Measurements from ENCODE around the gene CENPC. TPM values are rescaled to one million over a fixed set of nuclear protein-coding genes. Genes with fewer than 3 reads are reported as not detected.

The CENPC gene
- polyA plus RNA-seq, 2 of the 4 experiments (the other 2 are of a cell fraction): 5.6 to 9.0 TPM

GRCh38 chr4:67580577-67580976, 35.3 kb upstream of the CENPC start:
- POLR2A ChIA-PET: no interaction called here
- FAIRE-seq: no peak
- no peaks in the 10 kb centered on the region for H3K9me3 ChIP-seq
- H3K27ac ChIP-seq: no peak overlapping the region
- H3K4me2 ChIP-seq: no peak overlapping the region
- no peak for ATAC-seq
- CTCF ChIA-PET: interaction anchor here (1.2 kb wide), 1 partner anchor 23 kb away, joined by 3 read pairs; no protein-coding TSS in a partner anchor
- WGBS (ENCODE audit: missing lambda C conversion rate): 76% methylated on average over 3 of the region's 3 CpGs
- H3K4me1 ChIP-seq: no peaks in the 10 kb centered on the region
- TF ChIP-seq HDAC2 (IDR thresholded peaks at IDR 0.05): no peak
- TF ChIP-seq, protein P1, sequence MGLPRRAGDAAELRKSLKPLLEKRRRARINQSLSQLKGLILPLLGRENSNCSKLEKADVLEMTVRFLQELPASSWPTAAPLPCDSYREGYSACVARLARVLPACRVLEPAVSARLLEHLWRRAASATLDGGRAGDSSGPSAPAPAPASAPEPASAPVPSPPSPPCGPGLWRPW (IDR thresholded peaks at IDR 0.05): no peak
- no peak for TF ChIP-seq HOXB5 (CRISPR knock-in tag; IDR thresholded peaks at IDR 0.05)
- TF ChIP-seq, protein P2, sequence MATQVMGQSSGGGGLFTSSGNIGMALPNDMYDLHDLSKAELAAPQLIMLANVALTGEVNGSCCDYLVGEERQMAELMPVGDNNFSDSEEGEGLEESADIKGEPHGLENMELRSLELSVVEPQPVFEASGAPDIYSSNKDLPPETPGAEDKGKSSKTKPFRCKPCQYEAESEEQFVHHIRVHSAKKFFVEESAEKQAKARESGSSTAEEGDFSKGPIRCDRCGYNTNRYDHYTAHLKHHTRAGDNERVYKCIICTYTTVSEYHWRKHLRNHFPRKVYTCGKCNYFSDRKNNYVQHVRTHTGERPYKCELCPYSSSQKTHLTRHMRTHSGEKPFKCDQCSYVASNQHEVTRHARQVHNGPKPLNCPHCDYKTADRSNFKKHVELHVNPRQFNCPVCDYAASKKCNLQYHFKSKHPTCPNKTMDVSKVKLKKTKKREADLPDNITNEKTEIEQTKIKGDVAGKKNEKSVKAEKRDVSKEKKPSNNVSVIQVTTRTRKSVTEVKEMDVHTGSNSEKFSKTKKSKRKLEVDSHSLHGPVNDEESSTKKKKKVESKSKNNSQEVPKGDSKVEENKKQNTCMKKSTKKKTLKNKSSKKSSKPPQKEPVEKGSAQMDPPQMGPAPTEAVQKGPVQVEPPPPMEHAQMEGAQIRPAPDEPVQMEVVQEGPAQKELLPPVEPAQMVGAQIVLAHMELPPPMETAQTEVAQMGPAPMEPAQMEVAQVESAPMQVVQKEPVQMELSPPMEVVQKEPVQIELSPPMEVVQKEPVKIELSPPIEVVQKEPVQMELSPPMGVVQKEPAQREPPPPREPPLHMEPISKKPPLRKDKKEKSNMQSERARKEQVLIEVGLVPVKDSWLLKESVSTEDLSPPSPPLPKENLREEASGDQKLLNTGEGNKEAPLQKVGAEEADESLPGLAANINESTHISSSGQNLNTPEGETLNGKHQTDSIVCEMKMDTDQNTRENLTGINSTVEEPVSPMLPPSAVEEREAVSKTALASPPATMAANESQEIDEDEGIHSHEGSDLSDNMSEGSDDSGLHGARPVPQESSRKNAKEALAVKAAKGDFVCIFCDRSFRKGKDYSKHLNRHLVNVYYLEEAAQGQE (IDR thresholded peaks at IDR 0.05): no peak
- TF ChIP-seq HOXB13 (CRISPR knock-in tag; IDR thresholded peaks at IDR 0.05; ENCODE audit: low read depth): no peak
- no peak for TF ChIP-seq EP300 (IDR thresholded peaks at IDR 0.05)
- TF ChIP-seq PBX3 (IDR thresholded peaks at IDR 0.05): no peak
- no peak for TF ChIP-seq POLR2AphosphoS2 (conservative IDR thresholded peaks at IDR 0.05; ENCODE audit: low read length)
- TF ChIP-seq SMC3 (IDR thresholded peaks at IDR 0.05): no peak
- no peak for TF ChIP-seq CEBPB (IDR thresholded peaks at IDR 0.05)
- TF ChIP-seq ELK1 (IDR thresholded peaks at IDR 0.05; ENCODE audit: low read depth, low read length): no peak
- TF ChIP-seq FOXS1 (CRISPR knock-in tag; IDR thresholded peaks at IDR 0.05): no peak
- no peak for DNase-seq (ENCODE audit: low read depth in 1 of 2, low spot score in 1 of 2)
- no peak overlapping the region for H3K4me3 ChIP-seq

DNA sequence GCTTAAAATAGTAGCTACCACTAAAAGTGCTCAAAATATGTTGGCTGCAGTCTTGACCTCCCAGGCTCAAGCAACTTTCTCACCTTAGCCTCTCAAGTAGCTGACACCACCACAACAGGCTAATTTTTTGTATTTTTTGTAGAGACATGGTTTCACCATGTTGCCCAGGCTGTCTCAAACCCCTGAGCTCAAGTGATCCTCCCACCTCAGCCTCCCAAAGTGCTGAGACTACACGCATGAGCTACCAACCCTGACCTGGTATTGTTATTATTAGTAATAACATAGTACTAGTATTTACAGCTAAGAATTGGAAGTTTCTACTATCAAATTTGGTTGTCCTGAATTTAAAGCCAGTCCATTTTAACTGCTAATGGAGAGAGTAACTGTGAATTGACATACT, 31.2 kb upstream of the CENPC start:
- FAIRE-seq (no peak), ATAC-seq (no peak), DNase-seq (ENCODE audit: low read depth in 1 of 2, low spot score in 1 of 2) (no peak)
- TF ChIP-seq PBX3 (IDR thresholded peaks at IDR 0.05): no peak
- TF ChIP-seq CEBPB (IDR thresholded peaks at IDR 0.05): no peak
- TF ChIP-seq, protein P2 (IDR thresholded peaks at IDR 0.05): no peak
- no peak for TF ChIP-seq TP53 (CRISPR knock-in tag; IDR thresholded peaks at IDR 0.05)
- TF ChIP-seq RFX5 (IDR thresholded peaks at IDR 0.05): no peak
- no peak for TF ChIP-seq HMGXB4 (CRISPR knock-in tag; IDR thresholded peaks at IDR 0.05; ENCODE audit: borderline replicate concordance)
- no peak for TF ChIP-seq CBX8 (IDR thresholded peaks at IDR 0.05)
- no peak for TF ChIP-seq ZC3H11A (IDR thresholded peaks at IDR 0.05)
- CTCF ChIA-PET: no interaction called here
- no peak overlapping the region for H3K27ac ChIP-seq
- H3K4me1 ChIP-seq: no peaks in the 10 kb centered on the region
- no peak overlapping the region for H3K4me2 ChIP-seq
- WGBS (ENCODE audit: missing lambda C conversion rate): 88% methylated on average over 1 of the region's 1 CpG
- no peak overlapping the region for H3K4me3 ChIP-seq
- H3K9me3 ChIP-seq: no peaks in the 10 kb centered on the region
- POLR2A ChIA-PET: no interaction called here

Data from A549 (cell line).